HK-2 (cell line): ENCODE measurements around the gene SYNJ2.
A peak's percentile ranks its signal among the peaks of the same experiment; 100 is the strongest.

Experiments
- DNase-seq: peaks from one replicate; pipeline ENCODE4 v3.0.0-alpha.2; 2018; ENCODE audit not compliant: unreplicated experiment

Gene SYNJ2

GRCh38 chr6:158043008-158043407 is 61.3 kb downstream of the SYNJ2 start:
- DNase-seq: no peak

GRCh38 chr6:158043586-158044524 is 62.2 kb downstream of the SYNJ2 start:
- DNase-seq: no peak

GRCh38 chr6:158044525-158044888 is 62.8 kb downstream of the SYNJ2 start:
- no peak for DNase-seq

- DNase-seq: no peak
Observed at GRCh38 chr6:158046201-158047126, 64.8 kb downstream of the SYNJ2 start.

GRCh38 chr6:158047127-158047518 is 65.5 kb downstream of the SYNJ2 start:
- DNase-seq: no peak

GRCh38 chr6:158047563-158048323 is 66.1 kb downstream of the SYNJ2 start:
- DNase-seq: no peak

- no peak for DNase-seq
Observed at GRCh38 chr6:158048589-158048988, 66.9 kb downstream of the SYNJ2 start.

GRCh38 chr6:158049055-158050028 is 67.7 kb downstream of the SYNJ2 start:
- DNase-seq: no peak

GRCh38 chr6:158050107-158050735 is 68.6 kb downstream of the SYNJ2 start:
- no peak for DNase-seq

GRCh38 chr6:158050955-158051354 is 69.3 kb downstream of the SYNJ2 start:
- no peak for DNase-seq

- DNase-seq: no peak
Observed at GRCh38 chr6:158051968-158052367, 70.3 kb downstream of the SYNJ2 start.

- DNase-seq: no peak
Observed at GRCh38 chr6:158053377-158054313, 72.0 kb downstream of the SYNJ2 start.

GRCh38 chr6:158056355-158056754 is 74.7 kb downstream of the SYNJ2 start:
- DNase-seq: no peak

GRCh38 chr6:158056804-158057203 is 75.1 kb downstream of the SYNJ2 start:
- no peak for DNase-seq

- peak; percentile 68 for DNase-seq
Observed at GRCh38 chr6:158057213-158057987, 75.7 kb downstream of the SYNJ2 start.

- DNase-seq: no peak
Observed at GRCh38 chr6:158058171-158058651, 76.5 kb downstream of the SYNJ2 start.

- DNase-seq: no peak
Observed at GRCh38 chr6:158059108-158059507, 77.4 kb downstream of the SYNJ2 start.
